ENCODE data around the gene PGAP6.

DNA sequence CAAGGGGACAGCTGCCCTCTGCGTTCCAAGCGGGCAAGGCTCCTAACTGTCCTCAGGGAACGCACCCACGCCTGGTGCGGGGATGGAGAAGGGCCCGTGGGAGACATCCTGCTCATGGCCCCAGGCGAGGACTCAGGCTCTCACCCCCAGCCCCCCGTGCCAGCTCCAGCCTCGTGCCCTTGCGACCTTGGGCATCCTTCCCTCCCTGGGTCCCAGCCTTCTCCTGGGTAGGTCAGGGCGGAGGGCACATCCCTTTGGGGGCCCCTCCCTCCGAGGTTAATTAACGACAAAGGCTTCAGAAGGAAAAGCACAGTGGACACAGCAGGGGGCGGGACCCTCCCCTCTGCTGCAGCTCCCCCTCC lies 3.0 kb downstream of the PGAP6 start:
- TF ChIP-seq EZH2 (IDR thresholded peaks at IDR 0.05; ENCODE audit: borderline replicate concordance, low read depth, low read length, severe bottlenecking) (no peak), CTCF (IDR thresholded peaks at IDR 0.05; ENCODE audit: borderline replicate concordance, extremely low read depth, low read length, poor library complexity, severe bottlenecking) (no peak)

Measured in DND-41 (cell line).